HG02943 (cell line): ENCODE results near the gene SUSD2.
"Not testable (repeated sequence)": the region's sequence is repeated elsewhere in the genome, so short reads cannot be mapped to it uniquely, and the experiment has no call there.

Experiments
- ATAC-seq: cut with Tn5 transposase; IDR thresholded peaks from one replicate; pipeline ENCODE4 v1.9.1; 2021; ENCODE audit warnings: mild to moderate bottlenecking, low read depth, moderate library complexity; ENCODE audit not compliant: unreplicated experiment

SUSD2 gene

DNA sequence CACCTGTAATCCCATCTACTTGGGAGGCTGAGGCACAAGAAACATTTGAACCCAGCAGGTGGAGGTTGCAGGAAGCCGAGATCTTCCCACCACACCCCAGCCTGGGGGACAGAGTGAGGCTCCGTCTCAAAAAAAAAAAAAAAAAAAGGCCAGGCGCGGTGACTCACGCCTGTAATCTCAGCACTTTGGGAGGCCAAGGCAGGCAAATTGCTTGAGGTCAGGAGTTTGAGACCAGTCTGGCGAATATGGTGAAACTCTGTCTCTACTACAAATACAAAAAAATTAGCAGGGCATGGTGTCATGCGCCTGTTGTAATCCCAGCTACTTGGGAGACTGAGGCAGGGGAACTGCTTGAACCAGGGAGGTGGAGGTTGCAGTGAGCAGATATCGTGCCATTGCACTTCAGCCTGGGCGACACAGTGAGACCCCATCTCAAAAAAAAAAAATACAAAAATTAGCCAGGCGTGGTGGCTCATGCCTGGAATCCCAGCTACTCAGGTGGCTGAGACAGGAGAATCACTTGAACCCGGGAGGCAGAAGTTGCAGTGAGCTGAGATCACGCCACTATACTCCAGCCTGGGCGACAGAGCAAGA lies 56.9 kb downstream of the SUSD2 start:
- not testable (repeated sequence) for ATAC-seq
